DND-41 (cell line): ENCODE results near the gene GOLPH3.

ENCODE experiments used
- ATAC-seq: fragments of 200-7000 bp; cut with Tn5 transposase; 3 replicates; pipeline ENCODE4 v1.9.1; 2021; ENCODE audit warnings: low read depth; ENCODE audit not compliant: insufficient read depth
- DNase-seq: peaks from one replicate; pipeline ENCODE4 v3.0.0-alpha.2; 2020
- H2AFZ ChIP-seq: 2 replicates; pipeline ENCODE4 v1.6.0; 2012; ENCODE audit warnings: low read depth, low read length
- H3K27ac ChIP-seq: 2 replicates; pipeline ENCODE4 v1.5.1; 2012; ENCODE audit warnings: low read length, inconsistent platforms
- H3K27me3 ChIP-seq: fragments of 200-600 bp; sonication (generic); 2 replicates; pipeline ENCODE4 v1.6.0; 2012; ENCODE audit warnings: low read length, mild to moderate bottlenecking, inconsistent platforms; ENCODE audit not compliant: insufficient read depth, poor library complexity
- H3K36me3 ChIP-seq: 2 replicates; pipeline ENCODE4 v1.5.1; 2012; ENCODE audit warnings: low read length, inconsistent platforms; ENCODE audit not compliant: insufficient read depth
- H3K4me1 ChIP-seq: 2 replicates; pipeline ENCODE4 v1.5.1; 2012; ENCODE audit warnings: mild to moderate bottlenecking, low read length; ENCODE audit not compliant: insufficient read depth
- H3K4me2 ChIP-seq: 2 replicates; pipeline ENCODE4 v1.6.0; 2012; ENCODE audit warnings: mild to moderate bottlenecking, moderate library complexity, low read length, inconsistent platforms; ENCODE audit not compliant: insufficient read depth
- H3K4me3 ChIP-seq, 2 experiments: fragments of 200-600 bp in 1 of 2; shearing (Covaris generic) in 1 of 2; 2 replicates each; pipeline ENCODE4 v1.5.1; 2012 to 2016; ENCODE audit warnings: inconsistent platforms in 2 of 2, low read length in 2 of 2, mild to moderate bottlenecking in 2 of 2, low read depth in 1 of 2, moderate library complexity in 1 of 2
- H3K79me2 ChIP-seq: 2 replicates; pipeline ENCODE4 v1.6.0; 2012; ENCODE audit warnings: low read length, inconsistent platforms; ENCODE audit not compliant: insufficient read depth
- H3K9ac ChIP-seq: 2 replicates; pipeline ENCODE4 v1.6.0; 2012; ENCODE audit warnings: low read depth, mild to moderate bottlenecking, inconsistent platforms, low read length, moderate library complexity
- H3K9me3 ChIP-seq: 2 replicates; pipeline ENCODE4 v1.5.1; 2012; ENCODE audit warnings: low read length, moderate library complexity, mild to moderate bottlenecking, inconsistent platforms; ENCODE audit not compliant: insufficient read depth, severe bottlenecking
- H4K20me1 ChIP-seq: 2 replicates; pipeline ENCODE4 v1.6.0; 2012; ENCODE audit warnings: low read length; ENCODE audit not compliant: insufficient read depth
- EZH2 ChIP-seq: IDR thresholded peaks from 3 replicates; pipeline ENCODE4 v1.6.1; 2012; ENCODE audit warnings: borderline replicate concordance, low read depth, mild to moderate bottlenecking, moderate library complexity, low read length, inconsistent platforms; ENCODE audit not compliant: severe bottlenecking
- TF ChIP-seq, protein P1 (sequence below): IDR thresholded peaks from 2 replicates; pipeline ENCODE4 v1.5.1; 2012; ENCODE audit warnings: borderline replicate concordance, low read length, moderate library complexity, mild to moderate bottlenecking; ENCODE audit not compliant: poor library complexity, severe bottlenecking; ENCODE audit errors: extremely low read depth

Gene GOLPH3

GRCh38 chr5:32096891-32097595, 77.1 kb downstream of the GOLPH3 start:
- Histone ChIP-seq H3K36me3 (peaks cover 18% of the 10 kb centered on the region), H3K27ac (no peak overlapping the region), H3K9me3 (no peaks in the 10 kb centered on the region), H2AFZ (no peak overlapping the region), H3K4me2 (no peak overlapping the region), H3K4me1 (no peaks in the 10 kb centered on the region), H4K20me1 (no peaks in the 10 kb centered on the region), H3K9ac (no peak overlapping the region), H3K27me3 (no peaks in the 10 kb centered on the region), H3K4me3 (no peak overlapping the region), H3K79me2 (no peaks in the 10 kb centered on the region)
- no peak for ATAC-seq
- TF ChIP-seq, protein P1, sequence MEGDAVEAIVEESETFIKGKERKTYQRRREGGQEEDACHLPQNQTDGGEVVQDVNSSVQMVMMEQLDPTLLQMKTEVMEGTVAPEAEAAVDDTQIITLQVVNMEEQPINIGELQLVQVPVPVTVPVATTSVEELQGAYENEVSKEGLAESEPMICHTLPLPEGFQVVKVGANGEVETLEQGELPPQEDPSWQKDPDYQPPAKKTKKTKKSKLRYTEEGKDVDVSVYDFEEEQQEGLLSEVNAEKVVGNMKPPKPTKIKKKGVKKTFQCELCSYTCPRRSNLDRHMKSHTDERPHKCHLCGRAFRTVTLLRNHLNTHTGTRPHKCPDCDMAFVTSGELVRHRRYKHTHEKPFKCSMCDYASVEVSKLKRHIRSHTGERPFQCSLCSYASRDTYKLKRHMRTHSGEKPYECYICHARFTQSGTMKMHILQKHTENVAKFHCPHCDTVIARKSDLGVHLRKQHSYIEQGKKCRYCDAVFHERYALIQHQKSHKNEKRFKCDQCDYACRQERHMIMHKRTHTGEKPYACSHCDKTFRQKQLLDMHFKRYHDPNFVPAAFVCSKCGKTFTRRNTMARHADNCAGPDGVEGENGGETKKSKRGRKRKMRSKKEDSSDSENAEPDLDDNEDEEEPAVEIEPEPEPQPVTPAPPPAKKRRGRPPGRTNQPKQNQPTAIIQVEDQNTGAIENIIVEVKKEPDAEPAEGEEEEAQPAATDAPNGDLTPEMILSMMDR = no peak
- no peak for TF ChIP-seq EZH2
- no peak for DNase-seq

GRCh38 chr5:32095261-32095671, 78.9 kb downstream of the GOLPH3 start:
- H3K9ac ChIP-seq = no peak overlapping the region
- H3K4me3 ChIP-seq = no peak overlapping the region
- H3K27me3 ChIP-seq = no peaks in the 10 kb centered on the region
- DNase-seq (no peak), ATAC-seq (no peak)
- TF ChIP-seq EZH2 = no peak
- TF ChIP-seq, protein P1 = no peak
- no peaks in the 10 kb centered on the region for H4K20me1 ChIP-seq
- H3K4me1 ChIP-seq = no peaks in the 10 kb centered on the region
- no peak overlapping the region for H2AFZ ChIP-seq
- H3K79me2 ChIP-seq = no peaks in the 10 kb centered on the region
- peaks cover 3% of the 10 kb centered on the region; the same call in 1 of the 2 replicates for H3K36me3 ChIP-seq
- H3K4me2 ChIP-seq = no peak overlapping the region
- no peaks in the 10 kb centered on the region for H3K9me3 ChIP-seq
- no peak overlapping the region for H3K27ac ChIP-seq

GRCh38 chr5:32094691-32095090, 79.4 kb downstream of the GOLPH3 start:
- Histone ChIP-seq H3K27ac (no peak overlapping the region), H3K4me3 (no peak overlapping the region), H3K27me3 (no peaks in the 10 kb centered on the region), H3K4me2 (no peak overlapping the region), H3K36me3 (no peaks in the 10 kb centered on the region), H3K9ac (no peak overlapping the region), H4K20me1 (no peaks in the 10 kb centered on the region), H3K9me3 (no peaks in the 10 kb centered on the region), H2AFZ (no peak overlapping the region), H3K79me2 (no peaks in the 10 kb centered on the region), H3K4me1 (no peaks in the 10 kb centered on the region)
- DNase-seq (no peak), ATAC-seq (no peak)
- TF ChIP-seq, protein P1 = no peak
- no peak for TF ChIP-seq EZH2
